Measurements from ENCODE around the gene ROBO1.

ROBO1 gene

DNA sequence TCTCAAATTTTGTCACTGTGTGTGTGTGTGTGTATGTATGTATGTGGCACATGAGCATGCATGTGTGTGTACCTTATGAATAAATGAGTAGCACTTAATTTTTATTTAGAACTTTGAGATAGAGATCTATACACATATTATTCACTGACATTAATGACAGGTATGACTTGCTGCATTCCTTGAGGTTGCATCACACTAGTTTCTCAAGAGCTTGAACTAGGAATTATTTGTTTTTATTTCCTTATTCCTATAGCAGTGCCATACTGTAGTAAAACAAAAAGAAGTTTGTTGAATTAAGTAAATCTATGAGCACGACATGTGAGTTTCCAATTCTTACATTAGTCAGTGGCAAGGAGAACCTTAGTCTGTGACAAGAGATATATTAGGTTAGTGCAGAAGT, 943.9 kb downstream of the ROBO1 start:
- H3K27ac ChIP-seq = no peak overlapping the region
- TF ChIP-seq, protein P1, sequence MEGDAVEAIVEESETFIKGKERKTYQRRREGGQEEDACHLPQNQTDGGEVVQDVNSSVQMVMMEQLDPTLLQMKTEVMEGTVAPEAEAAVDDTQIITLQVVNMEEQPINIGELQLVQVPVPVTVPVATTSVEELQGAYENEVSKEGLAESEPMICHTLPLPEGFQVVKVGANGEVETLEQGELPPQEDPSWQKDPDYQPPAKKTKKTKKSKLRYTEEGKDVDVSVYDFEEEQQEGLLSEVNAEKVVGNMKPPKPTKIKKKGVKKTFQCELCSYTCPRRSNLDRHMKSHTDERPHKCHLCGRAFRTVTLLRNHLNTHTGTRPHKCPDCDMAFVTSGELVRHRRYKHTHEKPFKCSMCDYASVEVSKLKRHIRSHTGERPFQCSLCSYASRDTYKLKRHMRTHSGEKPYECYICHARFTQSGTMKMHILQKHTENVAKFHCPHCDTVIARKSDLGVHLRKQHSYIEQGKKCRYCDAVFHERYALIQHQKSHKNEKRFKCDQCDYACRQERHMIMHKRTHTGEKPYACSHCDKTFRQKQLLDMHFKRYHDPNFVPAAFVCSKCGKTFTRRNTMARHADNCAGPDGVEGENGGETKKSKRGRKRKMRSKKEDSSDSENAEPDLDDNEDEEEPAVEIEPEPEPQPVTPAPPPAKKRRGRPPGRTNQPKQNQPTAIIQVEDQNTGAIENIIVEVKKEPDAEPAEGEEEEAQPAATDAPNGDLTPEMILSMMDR (conservative IDR thresholded peaks at IDR 0.05) = no peak
- TF ChIP-seq ZFX (IDR thresholded peaks at IDR 0.05) = no peak

DNA sequence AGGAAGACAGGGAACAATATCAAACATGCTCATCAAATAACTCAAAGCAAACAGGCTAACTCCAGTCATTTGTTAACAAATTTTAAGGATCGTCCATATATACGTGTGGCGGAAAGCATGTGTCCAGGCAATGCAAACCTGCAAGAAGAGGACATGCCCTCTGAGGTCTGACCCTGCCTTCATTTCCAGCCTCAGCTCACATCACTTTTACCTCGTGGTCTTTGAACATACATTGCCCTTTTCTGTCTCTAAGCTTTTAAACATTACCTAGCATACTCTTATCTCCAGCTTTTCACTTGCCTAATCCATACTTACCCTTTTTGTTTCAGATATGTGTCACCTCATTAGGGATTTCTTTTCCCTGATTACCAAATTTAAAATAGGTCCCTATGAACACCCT, 944.4 kb downstream of the ROBO1 start:
- H3K27ac ChIP-seq = no peak overlapping the region
- no peak for TF ChIP-seq ZFX (IDR thresholded peaks at IDR 0.05)
- TF ChIP-seq, protein P1 (conservative IDR thresholded peaks at IDR 0.05) = no peak

DNA sequence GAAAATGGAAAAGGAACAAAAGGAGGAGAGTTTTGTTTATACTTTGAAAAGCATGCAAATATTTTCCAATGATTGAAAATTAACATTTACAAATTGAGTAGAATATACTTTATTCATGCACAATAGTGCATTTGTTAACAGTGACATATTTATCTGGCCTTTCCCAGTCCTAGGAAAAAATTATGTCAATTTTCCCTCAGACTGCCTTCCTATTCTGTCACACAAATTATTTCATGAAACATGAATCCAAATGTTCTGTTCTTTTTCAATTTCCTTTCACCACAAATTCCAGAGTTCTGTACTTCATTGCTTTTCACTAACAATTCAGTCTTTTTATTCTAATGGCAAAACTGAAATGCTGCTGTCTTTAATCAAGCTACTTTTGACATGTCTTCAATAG, 945.1 kb downstream of the ROBO1 start:
- no peak overlapping the region for H3K27ac ChIP-seq
- TF ChIP-seq ZFX (IDR thresholded peaks at IDR 0.05) = no peak
- TF ChIP-seq, protein P1 (conservative IDR thresholded peaks at IDR 0.05) = no peak

DNA sequence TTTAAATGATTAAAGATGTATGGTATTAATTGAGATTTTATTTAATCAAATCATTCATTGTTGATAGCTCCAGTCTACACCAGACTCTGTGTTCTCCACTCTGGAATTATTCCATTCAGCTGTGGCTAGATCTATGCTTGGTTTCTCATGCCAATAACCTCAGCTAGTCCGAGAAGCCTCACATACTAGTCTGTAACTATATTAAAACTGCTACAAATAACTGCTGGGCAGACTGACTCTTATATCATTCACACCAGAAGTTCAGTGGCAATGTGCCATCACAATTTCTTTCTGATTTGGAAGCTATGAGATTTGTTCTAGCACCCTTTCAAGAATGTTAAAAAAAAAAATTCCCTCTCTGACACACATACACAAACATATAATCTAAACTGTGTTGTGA, 947.3 kb downstream of the ROBO1 start:
- H3K27ac ChIP-seq = no peak overlapping the region
- TF ChIP-seq, protein P1 (conservative IDR thresholded peaks at IDR 0.05) = no peak
- TF ChIP-seq ZFX (IDR thresholded peaks at IDR 0.05) = no peak

DNA sequence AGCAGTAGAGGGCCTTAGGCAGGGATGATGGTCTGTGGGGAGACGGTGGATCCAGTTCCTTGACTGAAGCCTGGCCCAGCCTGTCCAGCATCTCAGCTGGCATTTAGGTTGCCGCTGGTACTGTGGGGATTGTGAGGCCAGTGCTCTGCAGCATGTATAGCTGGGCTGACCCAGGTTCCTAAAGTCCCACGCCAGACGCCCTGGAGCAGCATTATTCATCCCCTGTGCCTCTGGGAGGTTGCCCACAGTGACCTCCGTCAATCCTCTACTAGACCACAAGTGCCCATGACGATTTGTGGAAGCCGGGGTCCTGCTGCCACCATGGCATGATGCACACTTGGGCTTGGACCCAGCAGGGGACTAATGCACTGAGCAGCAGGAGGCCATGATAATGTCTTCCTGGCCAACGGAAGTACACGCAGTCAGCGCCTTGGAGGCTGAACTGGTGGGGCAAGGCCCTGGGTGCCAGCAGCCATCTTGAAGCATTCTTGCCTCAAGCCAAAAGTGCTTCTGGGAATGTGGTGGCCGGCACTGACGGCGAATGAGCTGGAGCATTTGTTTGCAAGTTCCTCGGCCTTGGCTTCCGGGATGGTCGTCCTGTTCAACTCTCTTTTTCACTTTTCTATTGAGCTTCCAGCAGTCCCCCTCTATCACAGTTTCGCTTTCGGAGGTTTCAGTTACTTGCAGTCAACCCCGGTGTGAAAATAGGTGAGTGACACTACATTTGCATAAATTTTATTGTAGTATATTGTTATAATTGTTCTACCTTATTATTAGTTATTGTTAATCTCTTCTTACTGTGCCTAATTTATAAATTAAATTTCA, 949.4 kb downstream of the ROBO1 start:
- TF ChIP-seq, protein P1 (conservative IDR thresholded peaks at IDR 0.05) = no peak
- no peak for TF ChIP-seq ZFX (IDR thresholded peaks at IDR 0.05)
- no peak overlapping the region for H3K27ac ChIP-seq

DNA sequence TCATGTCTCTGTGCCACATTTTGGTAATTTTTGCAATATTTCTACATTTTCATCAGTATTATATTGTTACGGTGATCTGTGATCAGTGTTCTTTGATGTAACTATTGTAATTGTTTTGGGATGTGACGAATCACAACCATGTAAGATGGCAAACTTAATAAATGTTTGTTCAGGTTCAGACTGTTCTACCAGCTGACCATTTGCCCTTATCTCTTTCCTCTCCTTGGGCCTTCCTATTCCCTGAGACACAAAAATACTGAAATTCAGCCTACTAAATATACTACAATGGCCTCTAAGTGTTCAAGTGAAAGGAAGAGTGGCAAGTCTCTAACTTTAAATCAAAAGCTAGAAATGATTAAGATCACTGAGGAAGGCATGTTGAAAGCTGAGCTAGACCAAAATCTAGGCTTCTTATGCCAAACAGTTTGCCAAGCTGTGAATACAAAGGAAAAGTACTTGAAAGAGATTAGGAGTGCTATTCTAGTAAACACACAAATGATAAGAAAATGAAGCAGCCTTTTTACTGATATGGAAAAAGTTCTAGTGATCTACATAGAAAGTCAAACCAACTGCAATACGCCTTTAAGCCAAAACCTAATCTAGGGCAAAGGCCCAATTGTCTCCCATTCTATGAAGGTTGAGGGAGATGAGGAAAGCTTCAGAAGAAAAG, 952.8 kb downstream of the ROBO1 start:
- no peak for TF ChIP-seq ZFX (IDR thresholded peaks at IDR 0.05)
- TF ChIP-seq, protein P1 (conservative IDR thresholded peaks at IDR 0.05) = no peak

DNA sequence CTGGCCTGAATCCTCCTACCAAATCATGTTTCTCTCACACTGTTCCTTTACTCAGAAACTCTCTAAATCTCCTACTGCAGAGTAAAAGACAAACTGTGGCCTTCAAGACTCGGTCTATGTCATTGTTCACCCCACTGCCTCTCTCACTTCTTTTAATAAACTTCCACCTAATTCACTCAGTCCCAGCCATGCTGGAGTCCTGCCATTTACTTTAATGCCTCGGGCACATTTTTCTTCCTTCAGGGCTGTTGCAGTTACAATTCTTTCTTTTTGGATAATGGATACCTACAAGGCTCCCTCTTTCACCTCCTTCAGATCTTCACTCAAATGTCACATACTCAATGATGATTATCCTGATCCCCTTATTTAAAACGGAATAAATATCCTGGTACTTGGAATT, 955.6 kb downstream of the ROBO1 start:
- TF ChIP-seq, protein P1 (conservative IDR thresholded peaks at IDR 0.05) = no peak
- no peak for TF ChIP-seq ZFX (IDR thresholded peaks at IDR 0.05)
- H3K27ac ChIP-seq = no peak overlapping the region

More for the DNA sequence above, 952.8 kb downstream of the ROBO1 start:
- H3K27ac ChIP-seq = no peak overlapping the region
